HG02678 (cell line): ENCODE results near the gene C19orf38.
"Not testable (repeated sequence)": the region's sequence is repeated elsewhere in the genome, so short reads cannot be mapped to it uniquely, and the experiment has no call there.

ENCODE experiments used
- ATAC-seq: cut with Tn5 transposase; IDR thresholded peaks from one replicate; pipeline ENCODE4 v1.9.1; 2021; ENCODE audit warnings: mild to moderate bottlenecking, moderate library complexity; ENCODE audit not compliant: unreplicated experiment

The C19orf38 gene

GRCh38 chr19:10820173-10820572, 28.0 kb upstream of the C19orf38 start:
- no peak for ATAC-seq

DNA sequence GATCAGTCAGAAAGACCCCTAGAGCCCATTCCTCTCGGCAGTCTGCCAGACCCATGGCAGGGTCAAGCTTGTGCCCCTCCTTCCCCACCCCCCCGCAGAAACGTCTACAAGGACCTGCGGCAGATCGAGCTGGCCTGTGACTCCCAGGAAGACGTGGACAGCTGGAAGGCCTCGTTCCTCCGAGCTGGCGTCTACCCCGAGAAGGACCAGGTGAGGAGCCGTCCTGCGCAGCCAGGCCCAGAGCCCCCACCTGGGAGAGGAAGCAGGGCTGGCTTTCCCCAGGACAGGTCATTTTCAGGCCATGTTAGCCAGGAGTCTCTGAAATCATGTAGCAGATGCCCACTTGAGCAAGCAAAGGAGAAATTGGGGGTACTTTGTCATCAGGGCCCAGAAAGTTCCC, 24.5 kb upstream of the C19orf38 start:
- ATAC-seq: no peak

- ATAC-seq: no peak
Measured at GRCh38 chr19:10826231-10826630, 22.0 kb upstream of the C19orf38 start.

DNA sequence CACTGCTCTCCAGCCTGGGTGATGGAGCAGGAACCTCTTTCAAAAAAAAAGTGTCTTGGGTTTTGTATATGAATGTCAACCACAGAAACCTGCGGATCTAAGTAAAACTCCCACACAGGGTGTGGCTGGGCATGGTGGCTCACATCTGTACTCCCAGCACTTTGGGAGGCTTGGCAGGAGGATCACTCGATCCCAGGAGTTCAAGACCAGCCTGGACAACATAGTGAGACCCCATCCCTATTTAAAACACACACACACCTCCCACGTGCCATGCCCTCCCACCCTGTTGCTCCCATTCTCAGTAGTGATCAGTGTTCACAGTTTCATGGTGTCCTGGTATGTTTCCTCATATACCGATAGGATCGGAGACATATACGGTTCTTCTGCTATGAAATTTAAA, 21.4 kb upstream of the C19orf38 start:
- no peak for ATAC-seq

- ATAC-seq: no peak
Measured at GRCh38 chr19:10828981-10829821, 19.0 kb upstream of the C19orf38 start.

- no peak for ATAC-seq
Measured at GRCh38 chr19:10829967-10830366, 18.2 kb upstream of the C19orf38 start.

- ATAC-seq: no peak
Measured at GRCh38 chr19:10830370-10830769, 17.8 kb upstream of the C19orf38 start.

DNA sequence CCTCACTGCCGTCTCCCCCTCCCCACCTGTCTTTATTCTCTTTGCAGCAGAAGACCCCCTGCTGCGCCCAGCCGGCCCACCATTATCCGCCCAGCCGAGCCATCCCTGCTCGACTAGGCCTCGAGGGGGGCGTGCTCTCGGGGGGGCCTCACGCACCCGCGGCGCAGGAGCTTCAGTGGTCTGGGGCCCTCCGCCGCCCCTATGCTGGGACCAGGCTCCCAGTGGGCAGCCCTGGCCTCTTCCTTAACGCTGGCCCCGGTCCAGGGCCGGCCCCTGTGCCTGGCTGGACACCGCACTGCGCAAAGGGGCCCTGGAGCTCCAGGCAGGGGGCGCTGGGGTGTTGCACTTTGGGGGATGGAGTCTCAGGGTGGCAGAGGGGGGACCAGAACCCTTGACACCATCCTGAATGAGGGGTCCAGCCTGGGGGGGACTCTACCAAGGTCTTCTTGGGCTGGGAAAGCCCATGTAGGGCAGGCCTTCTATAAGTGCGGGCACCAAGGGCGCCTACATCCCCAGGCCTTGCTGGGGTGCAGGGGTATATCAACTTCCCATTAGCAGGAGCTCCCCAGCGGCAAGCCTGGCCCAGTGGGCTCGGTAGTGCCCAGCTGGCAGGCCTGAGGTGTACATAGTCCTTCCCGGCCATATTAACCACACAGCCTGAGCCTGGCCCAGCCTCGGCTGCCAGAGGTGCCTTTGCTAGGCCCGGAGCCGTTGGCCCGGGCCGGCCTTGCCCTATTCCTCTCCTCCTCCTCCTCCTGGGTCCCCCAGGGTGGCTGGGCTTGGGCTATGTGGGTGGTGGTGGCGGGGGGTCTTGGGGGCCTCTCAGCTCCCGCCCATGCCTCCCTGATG, 17.1 kb upstream of the C19orf38 start:
- ATAC-seq: no peak

- ATAC-seq: no peak
Measured at GRCh38 chr19:10831987-10832938, 16.0 kb upstream of the C19orf38 start.

DNA sequence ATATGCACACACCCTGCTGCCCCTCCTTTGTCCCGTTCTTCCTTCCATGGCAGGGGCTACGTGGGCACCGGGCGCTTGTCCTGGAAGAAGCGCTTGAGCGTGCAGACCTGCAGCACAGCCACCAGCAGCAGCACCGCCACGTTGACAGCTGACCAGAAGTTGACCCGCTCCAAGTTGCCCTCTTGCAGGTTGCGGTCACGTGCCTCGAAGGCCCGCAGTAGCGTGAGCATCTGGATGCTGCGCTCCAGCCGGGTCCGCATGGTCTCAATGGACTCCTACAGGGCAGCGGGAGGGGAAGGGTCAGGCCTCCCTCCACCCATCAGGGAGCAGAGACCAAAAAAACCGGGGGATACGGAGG, 15.3 kb upstream of the C19orf38 start:
- no peak for ATAC-seq

- no peak for ATAC-seq
Measured at GRCh38 chr19:10835089-10835753, 13.0 kb upstream of the C19orf38 start.

- peak; percentile 75 for ATAC-seq
Measured at GRCh38 chr19:10835754-10836478, 12.3 kb upstream of the C19orf38 start, which contains the start of gene TMED1. TSS of gene TMED1 (minus strand) at chr19:10836212. CDS start at chr19:10836191, 21 bp downstream.

DNA sequence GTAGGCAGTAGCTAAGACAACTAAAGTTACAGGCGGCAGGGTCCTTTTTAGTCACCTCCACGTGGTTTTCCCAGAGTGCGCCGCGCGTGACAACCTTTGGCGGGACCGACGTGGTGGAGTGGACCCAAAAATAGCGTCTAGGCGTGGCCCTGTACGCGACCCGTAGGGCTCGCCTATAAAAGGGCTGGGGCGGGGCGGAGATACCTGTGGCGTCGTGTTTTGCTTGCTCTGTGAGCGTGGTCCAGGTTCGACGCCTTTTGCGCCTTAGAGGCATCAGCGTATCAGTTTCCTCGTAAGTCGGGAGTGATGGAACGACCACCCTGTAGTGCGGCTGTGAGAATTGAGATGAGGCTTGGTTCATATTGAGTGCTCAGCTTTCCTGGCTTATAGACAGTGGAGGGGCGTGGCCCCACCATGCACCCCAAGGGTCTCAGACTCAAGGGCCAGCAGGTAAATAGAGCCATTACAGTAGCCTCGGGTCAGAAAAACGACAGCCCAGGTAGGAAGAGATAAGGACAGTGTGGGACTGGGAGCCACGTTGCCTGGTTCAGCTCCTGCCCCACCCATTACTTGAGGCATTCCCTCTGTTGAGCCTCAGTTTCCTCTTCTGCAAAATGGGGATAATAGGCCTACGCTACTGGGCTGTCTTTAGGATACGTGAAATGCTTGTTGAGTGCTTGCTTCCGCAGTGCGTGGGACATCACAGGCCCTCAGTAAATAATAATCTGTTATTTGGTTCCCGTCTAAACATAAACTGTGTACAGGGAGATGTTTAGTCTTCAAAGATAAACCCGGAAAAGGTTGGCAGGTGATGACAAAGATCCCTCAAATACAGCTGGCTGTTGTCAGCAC, 11.5 kb upstream of the C19orf38 start:
- ATAC-seq: no peak

GRCh38 chr19:10837649-10838048, 10.6 kb upstream of the C19orf38 start:
- ATAC-seq: not testable (repeated sequence)

DNA sequence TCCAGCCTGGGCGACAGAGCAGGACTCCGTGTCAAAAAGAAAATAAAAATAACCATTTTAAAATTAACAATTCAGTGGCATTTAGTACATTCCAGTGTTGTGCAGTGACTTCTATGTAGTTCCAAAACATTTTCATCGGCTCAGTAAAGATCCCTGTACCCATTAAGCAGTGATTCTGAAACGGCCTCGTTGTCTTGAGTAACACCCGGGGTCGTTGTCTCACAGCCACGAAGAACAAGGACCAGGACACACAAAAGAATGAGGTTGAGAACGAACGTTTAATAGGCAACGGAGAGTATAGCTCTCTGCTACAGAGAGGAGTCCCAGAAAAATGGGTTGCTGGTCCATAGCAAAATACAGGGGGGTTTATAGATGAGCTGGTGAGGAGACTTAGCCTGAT, 9.8 kb upstream of the C19orf38 start:
- no peak for ATAC-seq

- no peak for ATAC-seq
Measured at GRCh38 chr19:10839114-10840050, 8.8 kb upstream of the C19orf38 start.

- ATAC-seq: no peak
Measured at GRCh38 chr19:10842788-10843187, 5.4 kb upstream of the C19orf38 start.
